Measurements from ENCODE around the gene ANKRD2. TPM values are rescaled to one million over a fixed set of nuclear protein-coding genes. Genes with fewer than 3 reads are reported as not detected.
"Not testable (repeated sequence)": the region's sequence is repeated elsewhere in the genome, so short reads cannot be mapped to it uniquely, and the experiment has no call there.

The ANKRD2 gene
- under 1 TPM; 0.29 to 0.75 (median 0.35) TPM for total RNA-seq
- long read RNA-seq, donor 1, partial matches to known transcripts: 1 of 1 reads
- long read RNA-seq, donor 1, other reads (novel, unspliced or antisense): 0 of 1 reads
- long read RNA-seq, donor 2: 0 reads

GRCh38 chr10:97572214-97572989 lies at the start of gene ANKRD2:
ANKRD2 (plus strand) TSS chr10:97572779; CDS start chr10:97572789, 10 bp downstream.
- peak; percentile 87 for ATAC-seq
- Histone ChIP-seq H3K4me1 (ENCODE audit: low read depth) (no peaks in the 10 kb centered on the region), H3K36me3 (ENCODE audit: low read depth) (no peaks in the 10 kb centered on the region), H3K9me3 (no peaks in the 10 kb centered on the region), H3K4me3 (no peak within 1 kb of the TSS)
- DNase-seq: peak; percentile 62 to 79 (median 76)
- intact Hi-C loops (cut with DNase I, micrococcal nuclease): no loop called here
- TF ChIP-seq CTCF (IDR thresholded peaks at IDR 0.05): peak; percentile 81

DNA sequence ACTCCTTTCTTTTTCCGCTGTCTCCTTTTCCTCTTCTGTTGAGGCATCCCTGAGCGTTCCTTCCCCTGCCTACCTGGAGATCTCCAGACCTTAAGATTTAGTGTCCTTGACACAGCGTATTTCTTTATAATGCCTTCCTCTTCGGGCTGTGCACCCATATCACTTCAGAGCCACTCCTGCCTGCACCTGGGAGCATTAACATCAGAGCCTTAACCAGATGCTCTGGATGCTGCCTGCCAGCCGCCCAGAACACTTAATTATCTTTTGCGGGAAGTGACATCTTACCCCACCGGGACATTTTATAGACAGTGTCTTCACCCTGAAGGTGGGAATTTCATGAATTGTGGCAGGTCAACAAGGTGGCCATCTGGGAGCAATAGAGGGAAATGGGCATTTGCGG lies 49.6 kb upstream of the ANKRD2 start:
- H3K9me3 ChIP-seq: no peaks in the 10 kb centered on the region
- H3K4me1 ChIP-seq (ENCODE audit: low read depth): no peaks in the 10 kb centered on the region
- intact Hi-C loops (cut with DNase I, micrococcal nuclease): no loop called here
- no peak for ATAC-seq
- TF ChIP-seq CTCF (IDR thresholded peaks at IDR 0.05): no peak
- DNase-seq: no peak
- no peak overlapping the region for H3K4me3 ChIP-seq
- H3K36me3 ChIP-seq (ENCODE audit: low read depth): no peaks in the 10 kb centered on the region

DNA sequence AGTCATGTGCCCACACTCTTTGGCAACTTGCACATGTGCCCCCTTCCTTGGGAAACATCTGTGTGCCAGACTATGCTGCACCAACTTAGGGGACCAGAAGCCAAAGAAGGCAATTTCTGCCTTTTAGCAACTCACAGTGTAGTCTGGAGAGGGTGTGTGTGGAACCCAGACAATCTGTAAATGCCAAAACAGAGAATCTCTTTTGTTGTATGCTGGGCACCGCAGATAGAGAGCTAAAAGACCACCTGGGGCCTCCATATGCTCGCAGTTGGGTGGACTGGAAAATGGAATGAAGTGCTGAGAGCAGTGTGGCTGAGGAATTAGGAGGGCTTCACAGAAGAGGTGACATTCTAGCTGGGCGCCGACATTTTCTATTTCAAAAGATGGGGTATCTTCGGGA lies 47.5 kb upstream of the ANKRD2 start:
- Histone ChIP-seq H3K36me3 (ENCODE audit: low read depth) (no peaks in the 10 kb centered on the region), H3K9me3 (no peaks in the 10 kb centered on the region), H3K4me3 (no peak overlapping the region), H3K4me1 (ENCODE audit: low read depth) (no peaks in the 10 kb centered on the region)
- intact Hi-C loops (cut with DNase I, micrococcal nuclease): no loop called here
- ATAC-seq (no peak), DNase-seq (no peak)
- no peak for TF ChIP-seq CTCF (IDR thresholded peaks at IDR 0.05)

DNA sequence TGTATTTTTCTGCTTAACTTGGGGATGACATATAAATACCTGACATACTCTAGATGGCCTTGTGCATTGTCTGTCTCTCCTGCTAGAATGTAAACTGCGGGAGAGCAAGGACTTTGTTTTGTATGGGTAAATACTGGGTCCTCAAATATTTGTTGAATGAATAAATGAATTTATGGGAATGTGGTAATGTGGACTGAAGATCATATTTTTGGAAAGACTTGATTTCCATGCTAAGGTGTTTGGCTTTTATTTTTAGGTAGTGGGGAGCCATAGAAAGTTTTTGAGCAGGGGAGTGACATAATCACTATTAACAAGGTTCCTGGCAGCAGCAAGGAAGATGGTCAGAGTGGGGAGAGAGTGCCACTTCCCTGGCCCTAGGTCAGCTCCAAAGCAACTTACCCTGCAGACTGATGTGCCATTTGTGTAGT lies 46.9 kb upstream of the ANKRD2 start:
- Histone ChIP-seq H3K4me1 (ENCODE audit: low read depth) (no peaks in the 10 kb centered on the region), H3K36me3 (ENCODE audit: low read depth) (no peaks in the 10 kb centered on the region), H3K4me3 (no peak overlapping the region), H3K9me3 (no peaks in the 10 kb centered on the region)
- ATAC-seq: no peak
- TF ChIP-seq CTCF (IDR thresholded peaks at IDR 0.05): no peak
- DNase-seq: no peak
- intact Hi-C loops (cut with DNase I, micrococcal nuclease): no loop called here

- H3K36me3 ChIP-seq (ENCODE audit: low read depth); intact Hi-C loops (cut with DNase I, micrococcal nuclease); ATAC-seq; H3K4me1 ChIP-seq (ENCODE audit: low read depth); H3K4me3 ChIP-seq; DNase-seq; H3K9me3 ChIP-seq: not testable (repeated sequence)
Measured at GRCh38 chr10:97528876-97529275, 43.7 kb upstream of the ANKRD2 start.

DNA sequence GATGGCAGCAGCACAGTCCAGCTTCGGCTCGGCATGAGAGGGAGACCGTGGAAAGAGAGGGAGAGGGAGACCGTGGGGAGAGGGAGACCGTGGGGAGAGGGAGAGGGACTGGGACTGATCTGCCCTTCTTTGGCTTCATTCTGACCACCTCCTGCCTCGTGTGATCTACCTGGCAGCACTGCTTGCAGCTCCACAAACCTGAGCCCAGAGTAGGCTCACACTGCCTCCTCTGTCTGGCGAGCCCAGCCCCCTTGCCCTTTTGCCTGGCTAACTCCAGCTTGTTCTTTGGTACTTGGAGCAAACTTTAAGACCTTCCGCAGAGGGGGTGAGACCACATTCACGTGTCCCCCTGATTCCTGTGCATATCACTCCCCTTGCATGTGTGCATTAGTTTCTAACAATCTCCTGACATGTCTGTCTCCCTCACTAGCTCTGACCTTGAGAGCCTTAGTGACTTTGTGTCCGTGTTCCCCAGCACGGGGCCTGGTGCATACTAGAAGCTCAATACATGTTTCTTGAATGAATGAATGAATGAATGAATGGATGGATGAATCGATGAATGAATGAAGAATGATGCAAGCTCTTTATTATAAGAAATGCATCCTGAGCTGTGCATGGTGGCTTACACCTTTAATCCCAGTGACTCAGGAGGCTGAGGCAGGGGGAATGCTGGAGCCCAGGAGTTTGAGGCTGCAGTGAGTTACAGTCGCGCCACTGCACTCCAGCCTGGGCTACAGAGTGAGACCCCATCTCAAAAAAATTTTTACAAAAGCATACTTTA lies 42.7 kb upstream of the ANKRD2 start:
- no peaks in the 10 kb centered on the region for H3K36me3 ChIP-seq (ENCODE audit: low read depth)
- DNase-seq (no peak), ATAC-seq (no peak)
- no peaks in the 10 kb centered on the region for H3K9me3 ChIP-seq
- H3K4me1 ChIP-seq (ENCODE audit: low read depth): no peaks in the 10 kb centered on the region
- no peak overlapping the region for H3K4me3 ChIP-seq
- no peak for TF ChIP-seq CTCF (IDR thresholded peaks at IDR 0.05)
- intact Hi-C loops (cut with DNase I, micrococcal nuclease): no loop called here

Measured in mucosa of descending colon (tissue), 3 donors.